ENCODE results near the gene HHATL.

GRCh38 chr3:42658091-42658770, 44.4 kb downstream of the HHATL start:
- TF ChIP-seq EZH2 (IDR thresholded peaks at IDR 0.05), result no peak
- no peak for TF ChIP-seq POLR2AphosphoS5 (IDR thresholded peaks at IDR 0.05; ENCODE audit: borderline replicate concordance, low read depth, low read length)
